ENCODE results near the gene ADCY5.
"Not testable (repeated sequence)": the region's sequence is repeated elsewhere in the genome, so short reads cannot be mapped to it uniquely, and the experiment has no call there.

Gene ADCY5

DNA sequence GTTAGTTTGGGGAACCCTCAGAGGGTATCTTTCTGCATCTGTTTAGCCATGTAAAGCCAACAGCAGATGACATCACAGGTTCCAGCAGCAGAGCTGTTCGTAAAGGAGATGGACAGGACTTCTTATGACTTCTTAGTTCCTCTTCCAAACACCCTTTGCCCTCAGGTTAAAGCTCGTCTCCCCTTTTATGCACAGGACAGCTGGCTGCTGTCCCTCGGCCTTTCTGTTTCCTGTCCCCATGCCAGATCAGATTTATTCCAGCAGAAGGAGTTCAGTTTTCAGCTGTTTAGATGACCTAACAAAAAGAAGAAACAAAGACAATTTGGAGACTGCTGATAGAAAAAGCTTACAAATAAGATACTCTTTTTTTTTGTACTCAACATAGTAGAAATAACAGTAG lies 202.0 kb downstream of the ADCY5 start:
- TF ChIP-seq, protein P1, sequence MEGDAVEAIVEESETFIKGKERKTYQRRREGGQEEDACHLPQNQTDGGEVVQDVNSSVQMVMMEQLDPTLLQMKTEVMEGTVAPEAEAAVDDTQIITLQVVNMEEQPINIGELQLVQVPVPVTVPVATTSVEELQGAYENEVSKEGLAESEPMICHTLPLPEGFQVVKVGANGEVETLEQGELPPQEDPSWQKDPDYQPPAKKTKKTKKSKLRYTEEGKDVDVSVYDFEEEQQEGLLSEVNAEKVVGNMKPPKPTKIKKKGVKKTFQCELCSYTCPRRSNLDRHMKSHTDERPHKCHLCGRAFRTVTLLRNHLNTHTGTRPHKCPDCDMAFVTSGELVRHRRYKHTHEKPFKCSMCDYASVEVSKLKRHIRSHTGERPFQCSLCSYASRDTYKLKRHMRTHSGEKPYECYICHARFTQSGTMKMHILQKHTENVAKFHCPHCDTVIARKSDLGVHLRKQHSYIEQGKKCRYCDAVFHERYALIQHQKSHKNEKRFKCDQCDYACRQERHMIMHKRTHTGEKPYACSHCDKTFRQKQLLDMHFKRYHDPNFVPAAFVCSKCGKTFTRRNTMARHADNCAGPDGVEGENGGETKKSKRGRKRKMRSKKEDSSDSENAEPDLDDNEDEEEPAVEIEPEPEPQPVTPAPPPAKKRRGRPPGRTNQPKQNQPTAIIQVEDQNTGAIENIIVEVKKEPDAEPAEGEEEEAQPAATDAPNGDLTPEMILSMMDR (IDR thresholded peaks at IDR 0.05; ENCODE audit: insufficient read depth, low read depth, low read length, missing control alignments): no peak
- DNase-seq (ENCODE audit: low read depth): no peak

DNA sequence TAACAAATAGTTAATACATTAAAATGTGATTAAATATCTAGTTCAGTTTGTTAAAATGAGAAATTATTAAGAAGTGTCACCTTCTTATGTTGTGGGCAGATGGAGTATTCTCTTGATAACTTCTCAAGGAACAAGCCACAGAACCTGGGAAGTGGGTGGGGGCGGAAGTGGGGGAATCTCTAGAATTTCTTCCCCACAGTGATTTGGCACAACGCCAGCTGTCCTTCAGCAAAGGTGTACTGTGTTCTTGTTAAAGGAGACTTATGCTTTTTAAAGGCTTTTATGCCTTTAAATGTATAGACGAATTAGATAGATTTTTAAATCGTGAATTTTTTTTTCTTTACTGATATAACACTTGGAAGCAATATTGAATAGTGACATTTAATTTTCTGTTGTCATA lies 204.8 kb downstream of the ADCY5 start:
- TF ChIP-seq, protein P1 (IDR thresholded peaks at IDR 0.05; ENCODE audit: insufficient read depth, low read depth, low read length, missing control alignments): no peak
- no peak overlapping the region for H3K4me3 ChIP-seq (ENCODE audit: low read length)

More for the DNA sequence above, 202.0 kb downstream of the ADCY5 start:
- no peak overlapping the region for H3K4me3 ChIP-seq (ENCODE audit: low read length)

DNA sequence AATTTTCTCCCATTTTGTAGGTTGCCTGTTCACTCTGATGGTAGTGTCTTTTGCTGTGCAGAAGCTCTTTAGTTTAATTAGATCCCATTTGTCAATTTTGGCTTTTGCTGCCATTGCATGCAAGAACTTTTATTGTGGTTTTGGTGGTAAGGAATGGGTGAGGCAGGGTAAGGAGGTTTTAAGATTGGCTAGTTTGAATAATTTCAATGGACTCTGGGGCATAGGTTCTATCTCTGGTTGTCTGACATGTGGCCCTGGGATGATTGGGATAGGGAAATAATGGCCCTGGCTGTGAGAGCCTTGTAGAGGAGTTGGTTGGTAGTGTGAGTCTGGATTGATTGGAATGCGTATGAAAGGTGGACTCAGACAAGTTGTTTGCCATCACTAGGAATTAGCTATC lies 209.1 kb downstream of the ADCY5 start:
- TF ChIP-seq, protein P1 (IDR thresholded peaks at IDR 0.05; ENCODE audit: insufficient read depth, low read depth, low read length, missing control alignments): no peak
- H3K4me3 ChIP-seq (ENCODE audit: low read length): no peak overlapping the region
- no peak for DNase-seq (ENCODE audit: low read depth)

More for the DNA sequence above, 204.8 kb downstream of the ADCY5 start:
- DNase-seq (ENCODE audit: low read depth): peak; percentile 30

DNA sequence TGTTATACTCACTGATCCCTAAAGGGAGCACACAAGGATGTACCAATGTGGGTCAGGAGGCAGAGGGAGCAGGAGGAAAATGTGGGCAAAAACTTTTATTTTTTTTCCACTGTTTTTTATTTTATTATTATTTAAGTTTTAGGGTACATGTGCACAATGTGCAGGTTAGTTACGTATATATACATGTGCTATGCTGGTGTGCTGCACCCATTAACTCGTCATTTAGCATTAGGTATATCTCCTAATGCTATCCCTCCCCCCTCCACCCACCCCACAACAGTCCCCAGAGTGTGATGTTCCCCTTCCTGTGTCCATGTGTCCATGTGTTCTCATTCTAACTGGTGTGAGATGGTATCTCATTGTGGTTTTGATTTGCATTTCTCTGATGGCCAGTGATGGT lies 209.7 kb downstream of the ADCY5 start:
- DNase-seq (ENCODE audit: low read depth); H3K4me3 ChIP-seq (ENCODE audit: low read length): not testable (repeated sequence)

DNA sequence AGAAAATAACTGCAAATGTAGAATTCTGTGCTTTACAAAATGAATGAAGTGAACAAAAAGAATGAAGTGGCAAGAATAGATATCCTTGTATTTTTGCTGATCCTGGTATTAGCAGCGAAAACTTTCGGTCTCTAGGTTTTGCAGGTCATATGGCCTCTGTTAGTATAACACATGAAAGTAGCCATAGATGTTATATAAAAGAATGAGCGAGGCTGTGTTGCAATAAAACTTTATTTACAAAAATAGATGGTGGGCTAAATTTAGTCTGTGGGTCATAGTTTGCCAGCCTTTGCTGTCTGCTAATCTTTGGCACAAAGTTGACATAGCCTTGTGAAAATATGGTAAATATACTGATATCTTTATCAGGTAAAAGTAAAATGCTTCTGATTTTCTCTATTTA lies 212.0 kb downstream of the ADCY5 start:
- no peak overlapping the region for H3K4me3 ChIP-seq (ENCODE audit: low read length)
- DNase-seq (ENCODE audit: low read depth): no peak
- TF ChIP-seq, protein P1 (IDR thresholded peaks at IDR 0.05; ENCODE audit: insufficient read depth, low read depth, low read length, missing control alignments): no peak
